Fibroblast of pulmonary artery (primary cell): ENCODE measurements around the gene ZNF275.

ENCODE experiments used
- DNase-seq: peaks from one replicate; pipeline ENCODE4 v3.0.0-alpha.2; 2010; ENCODE audit warnings: low read depth
- H3K4me3 ChIP-seq: replicated peaks from 2 replicates; pipeline ENCODE4 v1.5.1; 2011; ENCODE audit warnings: low read depth, mild to moderate bottlenecking, control low read depth, low read length, moderate library complexity
- TF ChIP-seq, protein P1 (sequence below): IDR thresholded peaks from 2 replicates; pipeline ENCODE4 v1.5.1; 2011; ENCODE audit warnings: mild to moderate bottlenecking, control low read depth, low read length, inconsistent platforms; ENCODE audit errors: missing control alignments

The ZNF275 gene

DNA sequence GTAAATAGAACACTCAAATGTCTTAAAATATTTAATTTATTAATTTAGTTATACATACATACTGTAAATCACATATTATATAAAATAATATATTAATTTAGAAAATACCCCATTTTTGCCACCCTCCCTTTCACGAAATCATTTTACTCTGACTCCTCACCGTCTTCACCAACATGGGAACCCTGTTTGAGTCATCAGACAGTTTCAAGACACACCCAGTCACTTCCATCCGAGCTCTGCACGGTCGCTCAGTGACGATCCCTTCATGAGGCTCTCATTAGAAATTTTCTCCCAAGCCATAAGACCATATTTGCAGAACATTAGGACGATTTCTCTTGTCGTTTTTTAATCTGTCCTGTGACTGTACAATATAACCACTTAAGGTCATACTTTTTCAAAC, 14.5 kb downstream of the ZNF275 start:
- TF ChIP-seq, protein P1, sequence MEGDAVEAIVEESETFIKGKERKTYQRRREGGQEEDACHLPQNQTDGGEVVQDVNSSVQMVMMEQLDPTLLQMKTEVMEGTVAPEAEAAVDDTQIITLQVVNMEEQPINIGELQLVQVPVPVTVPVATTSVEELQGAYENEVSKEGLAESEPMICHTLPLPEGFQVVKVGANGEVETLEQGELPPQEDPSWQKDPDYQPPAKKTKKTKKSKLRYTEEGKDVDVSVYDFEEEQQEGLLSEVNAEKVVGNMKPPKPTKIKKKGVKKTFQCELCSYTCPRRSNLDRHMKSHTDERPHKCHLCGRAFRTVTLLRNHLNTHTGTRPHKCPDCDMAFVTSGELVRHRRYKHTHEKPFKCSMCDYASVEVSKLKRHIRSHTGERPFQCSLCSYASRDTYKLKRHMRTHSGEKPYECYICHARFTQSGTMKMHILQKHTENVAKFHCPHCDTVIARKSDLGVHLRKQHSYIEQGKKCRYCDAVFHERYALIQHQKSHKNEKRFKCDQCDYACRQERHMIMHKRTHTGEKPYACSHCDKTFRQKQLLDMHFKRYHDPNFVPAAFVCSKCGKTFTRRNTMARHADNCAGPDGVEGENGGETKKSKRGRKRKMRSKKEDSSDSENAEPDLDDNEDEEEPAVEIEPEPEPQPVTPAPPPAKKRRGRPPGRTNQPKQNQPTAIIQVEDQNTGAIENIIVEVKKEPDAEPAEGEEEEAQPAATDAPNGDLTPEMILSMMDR = no peak

DNA sequence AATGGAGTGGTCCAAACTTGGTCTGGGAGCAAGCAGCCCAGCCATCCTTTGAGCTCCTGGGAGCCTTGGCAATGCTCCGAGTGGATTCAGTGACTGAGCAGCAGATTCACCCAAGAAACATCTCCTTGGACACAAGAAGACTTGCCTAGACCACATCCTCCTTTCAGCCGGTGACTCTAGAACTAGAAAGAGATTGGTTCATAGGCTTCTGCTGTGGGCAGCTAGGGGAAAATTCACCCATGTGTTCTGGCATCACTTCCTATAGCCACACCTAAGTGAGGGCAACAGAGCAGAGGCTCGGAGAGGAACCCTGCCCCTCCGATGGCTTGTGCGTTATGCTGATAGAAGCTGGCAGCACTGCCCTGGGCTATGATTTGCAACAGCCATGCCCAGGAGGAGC, 16.0 kb downstream of the ZNF275 start:
- H3K4me3 ChIP-seq = no peak overlapping the region
- DNase-seq = no peak
- TF ChIP-seq, protein P1 = no peak

More for the DNA sequence above, 14.5 kb downstream of the ZNF275 start:
- no peak for DNase-seq
- H3K4me3 ChIP-seq = no peak overlapping the region

DNA sequence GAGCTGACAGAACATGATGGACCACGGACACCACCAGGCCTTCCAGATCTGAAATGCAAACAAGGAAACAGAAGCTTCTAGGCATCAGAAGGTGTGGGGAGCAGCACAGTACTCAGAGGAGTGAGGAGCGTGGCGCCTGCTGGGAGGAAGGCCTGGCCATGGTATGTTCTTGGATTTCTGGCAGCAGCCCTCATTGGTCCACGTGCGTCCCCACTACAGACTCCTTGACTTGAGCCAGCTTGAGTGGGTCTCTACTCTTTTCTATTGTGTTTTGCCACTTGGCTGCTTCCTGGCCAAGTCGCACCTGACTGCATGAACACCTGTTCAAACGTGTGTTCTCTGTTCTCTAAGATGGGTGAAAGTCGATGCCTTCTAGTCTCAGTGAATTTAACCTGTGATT, 18.0 kb downstream of the ZNF275 start:
- no peak for DNase-seq
- TF ChIP-seq, protein P1 = no peak
- H3K4me3 ChIP-seq = no peak overlapping the region

DNA sequence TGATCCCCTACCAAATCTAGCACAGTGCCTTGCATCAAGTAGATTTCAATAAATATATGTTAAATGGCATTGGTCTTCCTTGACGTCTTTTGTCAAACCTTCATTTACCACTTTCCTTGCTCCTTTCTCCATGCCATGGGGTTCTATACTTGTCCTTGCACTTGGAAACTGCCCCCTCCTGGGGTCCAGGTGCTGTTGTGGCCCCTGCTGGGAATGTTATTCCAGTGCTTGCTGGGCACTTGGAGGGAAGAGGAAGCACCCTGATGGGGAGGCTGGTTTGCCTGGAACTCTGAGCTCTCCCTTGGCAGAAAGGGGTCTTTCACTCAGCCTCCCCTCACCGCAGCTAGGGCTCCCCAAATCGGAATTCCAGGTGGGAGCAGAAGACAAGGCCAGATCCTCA, 18.9 kb downstream of the ZNF275 start:
- no peak for DNase-seq
- TF ChIP-seq, protein P1 = no peak
- no peak overlapping the region for H3K4me3 ChIP-seq

DNA sequence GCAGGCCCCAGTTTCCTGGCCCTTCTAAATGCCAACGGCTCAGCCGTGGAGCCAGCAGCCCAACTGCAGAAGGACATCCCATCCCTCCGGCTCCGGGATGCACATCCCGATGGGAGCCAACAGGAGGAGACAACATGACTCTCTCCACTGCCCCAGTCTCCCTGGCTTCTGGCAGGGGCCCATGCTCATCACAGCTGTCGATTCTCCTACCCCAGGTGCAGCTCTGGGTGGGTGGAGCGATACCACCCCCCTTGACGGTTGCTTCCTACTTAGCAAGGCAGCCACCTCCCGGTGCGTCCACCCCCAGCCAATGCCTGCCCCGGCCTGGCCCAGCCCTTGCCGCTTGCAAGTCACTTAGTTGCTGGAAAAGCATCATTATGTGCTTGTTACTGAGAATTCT, 19.5 kb downstream of the ZNF275 start:
- TF ChIP-seq, protein P1 = no peak
- no peak overlapping the region for H3K4me3 ChIP-seq
- DNase-seq = no peak

DNA sequence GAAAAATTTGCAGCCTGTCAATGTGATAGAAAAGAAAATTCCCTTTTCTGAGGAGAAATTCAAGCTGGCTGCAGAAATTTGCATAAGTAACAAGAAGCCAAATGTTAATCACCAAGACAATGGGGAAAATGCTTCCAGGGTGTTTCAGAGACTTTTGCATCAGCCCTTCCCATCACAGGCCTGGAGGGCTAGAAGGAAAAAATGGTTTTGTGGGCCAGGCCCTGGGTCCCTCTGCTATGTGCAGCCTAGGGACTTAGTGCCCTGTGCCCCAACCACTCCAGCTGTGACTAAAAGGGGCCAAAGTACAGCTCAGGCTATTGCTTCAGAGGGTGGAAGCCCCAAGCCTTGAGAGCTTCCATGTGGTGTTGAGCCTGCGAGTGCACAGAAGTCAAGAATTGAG, 23.9 kb downstream of the ZNF275 start:
- DNase-seq = no peak
- TF ChIP-seq, protein P1 = no peak
- no peak overlapping the region for H3K4me3 ChIP-seq

DNA sequence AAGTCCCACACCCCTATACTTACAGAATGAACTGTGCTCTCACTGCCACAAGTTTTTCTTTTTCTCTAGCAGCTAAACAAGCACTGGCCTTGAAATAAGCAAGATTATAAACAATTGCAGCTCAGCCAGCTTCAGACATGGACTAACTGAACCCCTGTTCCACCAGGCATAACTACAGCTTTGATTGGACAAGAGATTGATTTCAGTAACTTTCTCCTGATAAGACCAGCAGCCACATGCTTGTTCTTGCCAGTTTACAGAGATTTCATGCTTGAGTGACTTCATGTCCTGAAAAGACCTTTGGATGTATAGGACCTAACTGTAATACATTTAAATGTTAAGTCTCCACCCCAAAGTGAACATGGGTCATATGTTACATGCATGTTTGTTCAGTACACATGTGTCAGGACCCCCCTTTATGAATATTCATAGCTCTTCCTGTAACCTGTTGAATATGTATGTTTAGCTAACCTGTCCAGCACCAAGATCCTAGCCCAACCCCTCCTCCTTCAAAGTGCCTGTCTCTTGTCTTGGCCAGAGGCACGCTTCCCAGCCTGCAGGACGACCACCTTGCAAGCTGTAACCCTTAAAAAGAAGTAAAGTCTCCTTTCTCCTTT, 27.9 kb downstream of the ZNF275 start:
- TF ChIP-seq, protein P1 = no peak
- no peak for DNase-seq
- no peak overlapping the region for H3K4me3 ChIP-seq
